GM21717 (cell line): ENCODE measurements around the gene RBMS3.
"Not testable (repeated sequence)": the region's sequence is repeated elsewhere in the genome, so short reads cannot be mapped to it uniquely, and the experiment has no call there.

ENCODE experiments used
- ATAC-seq: cut with Tn5 transposase; IDR thresholded peaks from one replicate; pipeline ENCODE4 v1.9.1; 2021; ENCODE audit warnings: mild to moderate bottlenecking, moderate library complexity; ENCODE audit not compliant: unreplicated experiment

Gene RBMS3

DNA sequence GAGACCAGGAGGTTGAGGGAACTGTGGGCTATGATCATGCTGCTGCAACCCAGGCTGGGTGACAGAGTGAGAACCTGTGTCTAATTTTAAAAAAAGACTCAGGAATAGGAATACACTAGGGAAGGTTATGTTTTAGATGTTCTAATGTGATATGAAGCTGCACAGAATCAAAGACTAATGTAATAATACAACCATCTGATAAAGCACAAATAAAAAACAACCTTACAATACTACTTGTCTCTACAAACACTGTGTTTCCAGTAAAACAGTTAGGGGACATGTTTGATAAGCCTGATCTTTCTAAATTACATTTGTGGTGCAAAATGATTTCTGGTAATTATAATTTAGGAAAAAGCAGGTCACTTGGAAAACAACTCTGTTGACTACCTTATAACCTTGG, 56.7 kb downstream of the RBMS3 start:
- no peak for ATAC-seq

DNA sequence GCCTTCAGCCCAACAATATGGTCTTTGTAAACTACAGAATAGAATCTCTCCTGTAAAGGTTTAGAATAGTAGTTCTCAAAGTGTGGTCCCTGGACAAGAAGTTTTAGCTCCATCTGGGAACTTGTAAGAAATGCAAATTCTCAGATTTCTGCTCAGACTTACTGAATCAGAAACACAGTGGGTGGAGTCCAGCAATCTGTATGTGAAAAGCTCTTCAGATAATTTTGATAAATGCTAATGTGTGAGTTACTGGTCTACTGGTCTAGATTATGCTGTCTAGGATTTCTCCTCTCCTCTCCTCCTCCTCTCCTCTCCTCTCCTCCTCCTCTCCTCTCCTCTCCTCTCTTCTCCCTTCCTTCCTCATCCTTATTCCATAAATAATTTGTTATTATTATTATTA, 57.5 kb downstream of the RBMS3 start:
- no peak for ATAC-seq

DNA sequence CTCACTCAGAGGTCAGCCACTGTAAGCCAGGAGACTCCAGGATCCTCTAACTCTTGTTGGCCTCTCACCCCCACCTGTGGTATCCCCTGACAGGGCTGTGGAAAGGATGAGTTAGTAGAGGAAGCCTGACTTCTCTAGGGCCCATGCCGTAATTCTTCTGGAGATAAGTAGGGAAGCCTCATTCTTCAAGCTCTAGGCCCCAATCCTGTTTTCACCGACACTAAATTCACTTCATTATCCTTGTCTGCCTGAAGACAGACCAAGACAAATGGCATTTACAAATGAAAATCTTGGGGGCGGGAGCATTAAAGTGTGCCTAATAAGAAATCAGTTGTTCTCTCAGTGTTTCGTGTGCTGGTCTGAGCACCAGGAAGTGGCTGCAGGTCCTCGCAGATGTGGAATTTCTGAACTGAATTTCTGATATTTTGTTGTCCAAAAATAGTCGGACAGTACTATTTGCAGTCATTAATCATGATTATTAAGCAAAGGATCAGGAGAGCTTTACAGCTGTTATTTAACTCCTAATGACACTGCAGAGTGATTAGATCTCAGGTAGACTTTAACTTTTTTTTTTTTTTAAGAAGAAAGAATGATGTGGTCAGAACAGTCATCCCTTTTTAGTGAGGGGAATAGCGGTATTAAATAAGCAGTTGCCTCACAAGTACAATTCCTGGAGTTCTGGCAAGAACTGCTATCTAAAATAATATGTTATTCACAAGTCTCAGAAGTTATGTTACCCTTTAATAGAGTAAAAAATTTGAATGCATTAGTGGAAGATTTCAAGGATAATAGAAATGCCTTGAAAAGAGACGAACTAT, 58.4 kb downstream of the RBMS3 start:
- ATAC-seq: no peak

DNA sequence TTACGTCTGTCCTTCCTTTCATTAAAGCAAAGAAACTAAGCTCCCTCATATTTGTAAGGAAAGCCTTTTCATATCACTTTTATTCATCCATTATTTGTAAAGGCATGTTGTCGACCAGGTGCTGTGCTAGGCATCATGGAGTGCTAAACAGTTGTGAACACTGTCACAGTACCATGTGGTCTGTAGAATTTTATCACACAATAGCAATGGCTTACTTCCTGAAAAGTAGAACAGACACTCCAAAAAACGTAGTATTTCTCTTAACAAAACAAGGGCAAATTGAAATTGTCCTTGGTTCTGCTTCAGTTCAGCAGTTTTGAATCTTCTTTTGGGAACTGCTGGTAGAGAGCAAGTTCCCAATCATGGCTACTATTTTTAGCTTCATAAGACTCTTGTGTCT, 63.3 kb downstream of the RBMS3 start:
- no peak for ATAC-seq

DNA sequence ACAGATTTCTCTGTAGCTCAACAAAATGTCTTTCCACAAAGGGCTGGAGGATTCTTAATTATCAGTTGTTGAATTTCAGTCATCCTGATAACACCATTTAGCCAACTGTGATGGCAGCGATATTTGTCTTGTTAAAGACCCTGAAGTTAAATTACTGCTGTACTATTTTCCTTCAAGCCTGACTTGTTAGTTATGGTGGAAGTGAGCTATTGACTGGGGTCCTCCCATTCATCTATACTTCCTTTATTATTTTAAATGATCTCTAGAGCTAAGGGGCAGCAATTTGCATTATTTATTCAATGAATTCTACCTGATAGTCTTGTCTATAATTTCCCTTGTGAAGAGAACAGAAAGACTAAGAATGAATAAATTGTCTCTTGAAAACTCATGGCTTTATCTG, 64.1 kb downstream of the RBMS3 start:
- ATAC-seq: no peak

DNA sequence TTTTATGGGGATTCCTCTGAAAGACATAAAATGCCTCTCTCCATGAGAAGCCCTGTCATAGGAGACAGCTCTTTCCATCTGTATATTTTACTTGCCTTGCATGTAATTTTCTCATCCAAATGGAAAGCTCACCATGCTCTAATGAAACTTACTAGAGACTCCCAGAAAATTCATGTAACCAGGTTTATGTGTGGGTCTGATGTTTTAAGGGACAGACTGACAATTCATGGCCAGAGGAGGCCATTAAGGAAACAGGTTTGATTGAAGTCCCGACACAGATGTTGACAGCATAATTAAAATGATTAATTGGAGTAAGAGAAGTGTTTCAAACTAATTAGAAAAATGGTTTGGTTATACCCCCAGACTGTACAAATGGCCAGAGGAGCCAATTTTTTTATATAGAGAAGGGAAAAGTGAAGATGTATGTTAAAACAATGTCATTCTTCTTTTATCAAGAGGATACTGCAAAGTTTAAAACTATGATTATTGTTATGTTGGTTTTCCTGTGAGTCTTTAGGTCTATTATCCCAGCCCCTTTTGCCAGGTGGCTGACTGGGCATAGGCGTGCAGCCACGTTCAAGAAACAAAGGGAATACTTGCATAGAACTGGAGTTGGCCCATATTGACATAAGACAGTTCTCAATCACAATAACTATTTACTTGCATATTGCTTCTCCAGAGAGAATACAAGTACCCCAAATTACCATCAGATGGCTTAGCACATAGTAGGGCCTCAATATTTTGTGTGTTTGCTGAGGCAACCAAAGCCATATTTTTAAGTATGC, 64.8 kb downstream of the RBMS3 start:
- ATAC-seq: no peak

DNA sequence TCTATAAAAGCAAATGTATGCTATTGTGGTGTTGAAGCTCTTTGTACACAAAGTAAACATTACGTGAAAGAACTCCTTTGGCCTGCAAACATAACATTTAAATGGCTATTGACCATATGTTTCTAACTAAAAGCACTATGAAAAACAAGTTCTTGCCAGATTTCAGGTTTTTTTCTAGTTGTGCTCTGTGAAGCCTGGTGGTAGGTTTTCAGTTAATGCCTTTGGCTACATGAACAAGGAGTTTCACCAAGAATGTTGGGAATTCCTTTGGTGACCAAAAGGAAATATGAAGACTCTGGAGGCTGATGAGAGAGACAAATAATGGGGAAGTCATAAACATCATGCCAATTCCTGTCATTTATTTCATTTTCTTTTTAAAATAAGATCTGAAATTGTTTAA, 66.0 kb downstream of the RBMS3 start:
- ATAC-seq: no peak

DNA sequence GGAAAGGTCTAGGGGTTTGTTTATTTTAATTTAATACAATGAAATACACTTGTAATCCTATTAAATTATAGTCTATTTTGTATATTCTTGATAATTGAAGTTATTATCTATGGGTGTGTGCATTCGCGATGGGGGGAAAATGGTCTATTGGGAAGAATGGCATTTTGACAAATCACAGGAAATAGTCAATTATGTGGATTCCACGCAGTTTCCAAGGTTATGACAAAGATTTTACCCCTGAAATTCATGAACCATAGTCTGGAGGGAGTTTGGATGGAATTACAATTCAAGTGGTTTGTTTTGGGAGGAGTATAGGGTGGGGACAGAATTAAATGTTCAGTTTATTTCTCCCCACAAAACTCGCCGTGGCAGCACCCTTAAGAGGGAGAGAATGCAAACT, 66.5 kb downstream of the RBMS3 start:
- ATAC-seq: no peak

DNA sequence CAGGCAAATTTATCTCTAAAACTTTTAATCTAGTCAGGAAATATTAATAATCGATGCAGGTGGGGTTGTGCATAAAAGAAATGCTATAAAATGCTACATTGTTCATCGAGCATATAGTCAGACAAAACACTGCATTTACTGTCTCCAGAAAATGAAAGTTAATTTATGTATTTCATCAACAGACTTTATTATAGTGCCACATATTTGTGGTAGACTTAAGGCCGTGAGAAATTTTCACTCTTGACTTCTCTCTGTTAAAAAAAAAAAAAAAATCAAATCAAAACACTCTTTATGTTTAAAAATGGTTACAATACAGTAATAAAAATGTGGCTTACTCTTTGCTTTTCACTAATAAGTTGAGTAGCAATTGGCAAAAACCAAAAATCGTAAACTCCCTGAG, 67.4 kb downstream of the RBMS3 start:
- no peak for ATAC-seq

DNA sequence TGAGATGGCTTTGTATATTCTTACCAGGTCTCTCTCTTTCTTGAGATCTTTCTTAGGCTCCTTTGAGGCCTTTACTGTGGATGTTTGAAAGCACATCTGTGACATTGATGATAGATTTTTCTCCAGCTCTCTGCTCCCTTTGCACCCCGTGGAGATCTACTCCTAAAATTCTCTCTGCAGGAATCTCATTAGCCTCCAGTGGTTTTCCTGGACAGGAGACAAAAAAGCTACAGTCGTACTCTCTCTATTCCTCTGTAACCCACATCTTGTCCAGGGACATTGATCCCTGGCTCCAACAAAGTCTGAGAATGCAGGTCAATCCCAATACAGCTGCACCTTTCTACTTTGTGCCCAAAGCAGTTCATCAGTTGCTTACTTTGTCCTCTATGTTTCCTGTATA, 68.2 kb downstream of the RBMS3 start:
- ATAC-seq: no peak

DNA sequence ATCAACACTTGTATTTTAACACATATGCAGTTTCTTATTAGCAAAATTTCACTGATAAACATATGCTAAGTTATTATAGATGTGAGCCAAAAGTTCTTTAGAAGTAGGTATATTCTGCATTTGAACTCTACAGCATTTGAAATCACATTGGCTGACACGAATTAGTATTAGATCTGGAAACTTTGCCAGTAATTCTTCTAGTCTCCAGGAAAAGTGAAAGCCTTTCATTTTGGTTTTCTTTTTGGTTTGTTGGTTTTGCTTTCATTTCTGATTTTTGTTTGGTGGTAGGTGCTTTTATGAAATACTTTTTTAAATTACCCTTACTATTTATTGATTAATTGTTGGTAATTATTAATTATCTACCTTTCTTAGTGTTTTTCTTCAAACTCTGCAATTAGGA, 72.9 kb downstream of the RBMS3 start:
- no peak for ATAC-seq

DNA sequence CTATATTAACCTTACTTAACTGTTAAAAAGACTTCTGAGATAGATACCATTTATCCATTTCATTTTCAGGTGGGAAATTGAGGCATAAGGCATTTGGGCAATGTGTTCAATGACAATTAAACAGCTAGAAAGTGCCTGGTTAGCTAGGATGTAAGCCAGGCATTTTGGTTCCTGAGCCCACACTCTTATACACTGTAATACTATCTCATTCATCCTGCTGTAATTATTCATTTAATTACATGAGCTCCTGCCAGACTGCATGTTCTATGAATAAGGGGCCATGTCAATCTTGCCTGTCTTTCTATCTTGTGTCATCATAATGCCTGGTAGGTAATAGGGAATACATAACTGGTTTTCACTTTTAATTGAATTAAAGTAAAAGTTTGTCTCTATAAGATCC, 74.0 kb downstream of the RBMS3 start:
- no peak for ATAC-seq

DNA sequence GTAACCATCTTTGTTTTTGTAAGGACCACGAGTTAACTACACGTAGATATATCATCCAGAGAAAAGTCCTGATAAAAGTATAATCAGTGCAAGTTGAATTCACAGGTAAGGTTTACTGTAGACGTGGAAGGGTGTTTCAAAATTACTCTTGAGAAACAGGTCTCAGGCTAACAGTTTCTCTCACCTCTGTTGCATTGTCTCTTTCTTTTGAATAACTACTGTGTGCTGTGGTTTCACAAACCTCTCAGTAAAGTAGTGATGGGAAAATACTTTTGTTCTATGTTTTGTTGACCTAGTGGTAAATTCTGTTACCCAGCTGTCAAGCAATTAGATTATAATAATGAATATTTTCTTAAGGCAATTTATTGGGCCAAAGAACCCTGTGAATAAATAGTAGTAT, 75.2 kb downstream of the RBMS3 start:
- ATAC-seq: no peak

DNA sequence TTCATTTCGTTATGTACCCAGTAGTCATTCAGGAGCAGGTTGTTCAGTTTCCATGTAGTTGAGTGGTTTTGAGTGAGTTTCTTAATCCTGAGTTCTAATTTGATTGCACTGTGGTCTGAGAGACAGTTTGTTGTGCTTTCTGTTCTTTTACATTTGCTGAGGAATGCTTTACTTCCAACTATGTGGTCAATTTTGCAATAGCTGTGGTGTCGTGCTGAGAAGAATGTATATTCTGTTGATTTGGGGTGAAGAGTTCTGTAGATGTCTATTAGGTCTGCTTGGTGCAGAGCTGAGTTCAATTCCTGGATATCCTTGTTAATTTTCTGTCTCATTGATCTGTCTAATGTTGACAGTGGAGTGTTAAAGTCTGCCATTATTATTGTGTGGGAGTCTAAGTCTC, 79.4 kb downstream of the RBMS3 start:
- ATAC-seq: not testable (repeated sequence)

DNA sequence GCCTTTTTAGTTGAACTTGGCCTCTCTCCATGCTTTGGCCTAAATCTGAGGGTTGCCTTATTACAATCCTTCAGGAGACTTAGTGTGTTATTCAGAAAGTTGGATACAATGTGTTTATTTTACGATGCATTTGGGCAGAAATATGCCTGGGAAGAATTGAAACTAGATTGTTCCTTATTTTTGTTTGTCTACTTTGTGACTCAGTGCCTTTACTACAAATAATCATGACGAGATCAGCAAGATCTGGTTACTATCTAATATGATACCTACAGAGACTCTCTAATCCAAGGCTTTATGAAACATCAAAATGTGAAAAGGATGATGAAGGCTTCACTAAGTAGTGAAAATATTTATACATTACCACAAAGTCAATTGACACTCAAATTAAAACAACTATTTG, 82.2 kb downstream of the RBMS3 start:
- no peak for ATAC-seq

DNA sequence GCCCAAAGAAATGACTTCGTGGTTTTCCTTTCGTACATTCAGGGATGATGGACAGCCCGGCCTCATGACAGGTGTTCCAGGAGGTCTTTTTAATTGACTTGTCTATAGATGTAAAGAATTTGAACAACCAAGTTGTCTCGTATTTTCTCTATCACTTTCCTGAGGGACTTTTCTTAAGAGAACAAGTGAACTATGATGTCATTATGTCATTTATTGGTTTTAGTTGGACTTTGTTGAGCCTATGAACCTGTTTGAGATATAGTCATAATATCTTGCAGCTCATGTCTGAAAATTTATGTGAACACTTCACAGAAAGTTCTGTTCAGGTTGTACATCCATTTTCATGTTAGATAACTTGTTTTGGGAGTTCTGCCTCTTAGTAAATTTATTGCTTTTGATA, 89.2 kb downstream of the RBMS3 start:
- no peak for ATAC-seq

DNA sequence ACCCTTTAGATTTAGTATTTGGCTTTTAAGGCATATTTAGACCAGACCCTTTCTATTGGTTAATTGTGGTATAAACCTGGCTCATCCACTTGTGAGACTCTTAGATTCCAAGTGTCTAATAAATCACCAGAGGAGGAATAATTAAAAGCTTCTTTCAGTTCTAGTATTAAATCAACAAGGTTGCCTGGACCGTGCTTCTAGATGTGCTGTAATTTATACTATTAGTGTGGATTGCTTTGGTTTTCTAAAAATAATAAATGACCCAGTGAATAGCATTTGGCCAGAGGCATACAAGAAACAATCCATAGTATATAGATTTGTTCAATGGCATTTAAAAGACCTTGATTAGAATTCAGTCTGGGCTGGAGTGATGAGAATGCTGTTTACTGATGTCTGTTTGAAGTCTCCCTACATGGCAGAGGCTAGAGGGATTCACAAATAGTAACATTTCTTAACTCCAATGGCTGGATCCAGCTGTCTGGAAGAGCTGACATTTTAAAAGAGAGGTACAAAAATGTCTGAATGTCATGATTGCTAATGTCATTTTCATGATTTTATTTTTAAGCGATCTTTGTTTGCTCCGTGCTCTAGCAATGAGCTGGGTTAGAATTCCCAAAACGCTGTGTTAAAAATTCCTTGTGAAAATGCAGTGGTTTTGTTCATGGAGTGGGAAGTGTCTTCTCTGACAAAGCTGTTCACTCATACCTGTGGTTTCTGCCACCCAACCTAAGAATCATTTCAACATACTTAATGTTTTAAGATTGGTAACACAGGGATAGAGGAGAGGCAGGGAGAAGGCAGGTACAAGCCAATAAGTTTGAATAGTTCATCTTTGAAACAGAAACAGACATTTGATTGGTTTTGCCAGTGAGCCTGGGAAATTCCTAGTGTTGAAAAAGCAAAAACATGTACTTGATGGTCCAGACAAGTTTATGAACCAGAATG, 89.9 kb downstream of the RBMS3 start:
- no peak for ATAC-seq

DNA sequence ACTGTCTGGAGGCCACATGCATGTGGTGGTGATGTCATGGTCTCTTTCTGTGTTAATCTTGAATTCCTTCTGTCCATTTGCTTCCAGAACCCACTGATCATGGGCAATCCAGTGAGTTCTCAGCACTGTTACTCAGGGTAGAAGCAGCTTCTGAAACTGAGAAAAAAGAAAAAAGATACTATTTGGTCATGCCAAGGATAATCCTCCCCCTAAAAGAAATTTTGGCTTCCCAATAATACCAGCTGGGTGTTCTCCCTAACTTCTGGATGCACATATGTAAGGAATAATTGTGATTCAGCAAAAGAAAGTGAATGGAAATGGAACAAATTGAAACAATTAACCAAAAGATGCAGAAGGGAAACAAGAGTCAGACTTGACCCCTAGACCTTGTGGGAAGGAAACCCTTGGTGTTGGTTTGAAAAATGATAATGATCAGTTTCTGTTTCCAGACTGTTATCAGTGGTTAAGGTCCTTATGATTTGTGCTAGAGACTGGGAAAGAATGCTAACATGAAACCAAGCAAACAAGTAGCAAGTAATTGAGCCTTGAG, 92.3 kb downstream of the RBMS3 start:
- no peak for ATAC-seq

DNA sequence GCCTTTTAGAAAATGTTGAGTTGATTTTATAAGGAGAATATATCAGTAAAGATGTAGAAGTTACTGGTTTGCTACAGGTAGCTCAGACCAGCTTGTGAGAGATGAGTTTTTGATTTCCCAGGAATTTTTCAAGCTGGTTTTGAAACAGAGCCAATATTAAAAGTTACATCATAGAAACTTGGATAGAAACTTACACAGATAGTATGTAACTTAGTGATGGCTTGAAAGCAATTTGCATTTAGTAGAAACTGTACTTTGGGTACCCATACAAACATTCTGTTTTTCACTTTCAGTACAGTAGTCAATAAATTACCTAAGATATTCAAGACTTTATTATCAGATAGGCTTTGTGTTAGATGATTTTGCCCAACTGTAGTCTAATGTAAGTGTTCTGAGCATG, 93.4 kb downstream of the RBMS3 start:
- ATAC-seq: no peak

DNA sequence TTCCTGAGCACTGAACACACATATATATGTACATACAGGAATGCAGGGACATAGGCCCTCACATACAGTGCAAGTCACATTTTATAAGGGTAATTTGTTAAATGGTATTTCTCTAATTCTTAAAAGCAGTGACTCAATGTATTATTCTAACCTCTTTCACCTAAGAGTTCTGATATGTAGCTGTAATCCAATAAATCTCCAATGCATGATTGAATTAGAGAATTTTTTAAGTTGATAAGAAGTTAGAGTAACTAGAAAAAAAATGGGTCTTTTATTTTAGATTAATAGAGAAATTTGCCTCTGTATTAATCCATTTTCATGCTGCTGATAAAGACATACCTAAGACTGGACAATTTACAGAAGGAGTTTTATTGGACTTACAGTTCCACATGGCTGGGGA, 98.2 kb downstream of the RBMS3 start:
- no peak for ATAC-seq

DNA sequence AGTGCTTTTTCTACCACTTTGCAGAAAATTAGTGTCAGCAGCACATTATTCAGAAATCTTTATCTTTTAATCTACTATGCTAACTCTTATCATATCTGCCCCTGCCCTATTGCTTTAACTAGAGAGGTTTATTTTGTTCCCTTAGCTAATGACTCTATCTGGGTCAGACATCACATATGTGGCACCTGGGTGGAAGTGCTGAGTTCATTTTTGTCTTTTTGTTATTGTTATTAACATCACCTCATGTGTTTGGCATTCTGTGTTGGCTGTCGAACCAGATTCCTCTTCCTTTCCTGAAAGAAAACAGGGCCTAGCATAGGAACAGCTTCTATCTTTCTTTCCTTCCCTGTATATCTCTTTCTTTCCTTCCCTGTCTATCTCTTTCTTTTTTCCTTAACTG, 100.7 kb downstream of the RBMS3 start:
- ATAC-seq: no peak
